DOHH2 (cell line): Measurements from ENCODE around the gene TBL1XR1.

Experiments
- H3F3A ChIP-seq: fragments of 200-600 bp; sonication (generic), shearing (Covaris generic); 2 replicates; pipeline ENCODE4 v1.6.0; 2016; ENCODE audit warnings: antibody characterized with exemption, mild to moderate bottlenecking; ENCODE audit not compliant: control insufficient read depth, insufficient read depth
- H3K27ac ChIP-seq: fragments of 200-600 bp; sonication (generic); 2 replicates; pipeline ENCODE4 v1.5.1; 2014; ENCODE audit warnings: low read depth, mild to moderate bottlenecking, low read length, moderate library complexity
- H3K27me3 ChIP-seq: fragments of 200-600 bp; sonication (generic); 2 replicates; pipeline ENCODE4 v1.6.1; 2014; ENCODE audit warnings: mild to moderate bottlenecking, low read length, mixed read lengths; ENCODE audit not compliant: control insufficient read depth
- H3K36me3 ChIP-seq: fragments of 200-600 bp; sonication (generic); 2 replicates; pipeline ENCODE4 v1.6.1; 2014; ENCODE audit warnings: mild to moderate bottlenecking, low read length, moderate library complexity, mixed read lengths; ENCODE audit not compliant: control insufficient read depth
- H3K4me1 ChIP-seq: fragments of 200-600 bp; sonication (generic); 2 replicates; pipeline ENCODE4 v1.6.1; 2014; ENCODE audit warnings: mild to moderate bottlenecking, low read length, mixed read lengths; ENCODE audit not compliant: control insufficient read depth
- H3K4me2 ChIP-seq: fragments of 200-600 bp; sonication (generic); 2 replicates; pipeline ENCODE4 v1.6.0; 2014; ENCODE audit warnings: mild to moderate bottlenecking, low read length, moderate library complexity
- H3K4me3 ChIP-seq: fragments of 200-600 bp; sonication (generic); 2 replicates; pipeline ENCODE4 v1.5.1; 2014; ENCODE audit warnings: mild to moderate bottlenecking, low read length, mixed read lengths
- H3K79me2 ChIP-seq: fragments of 200-600 bp; sonication (generic); 2 replicates; pipeline ENCODE4 v1.6.1; 2014; ENCODE audit warnings: mild to moderate bottlenecking, low read length, mixed read lengths; ENCODE audit not compliant: control insufficient read depth
- H3K9me2 ChIP-seq: fragments of 200-600 bp; sonication (generic); replicated peaks from 2 replicates; pipeline ENCODE4 v1.6.1; 2014; ENCODE audit warnings: mild to moderate bottlenecking, low read length, mixed read lengths; ENCODE audit not compliant: control insufficient read depth
- H3K9me3 ChIP-seq: fragments of 200-600 bp; sonication (generic); 2 replicates; pipeline ENCODE4 v1.6.1; 2014; ENCODE audit warnings: antibody characterized with exemption, low read length, mixed read lengths; ENCODE audit not compliant: control insufficient read depth, insufficient read depth
- H4K20me1 ChIP-seq: fragments of 200-600 bp; sonication (generic); 2 replicates; pipeline ENCODE4 v1.6.0; 2014; ENCODE audit warnings: low read depth, mild to moderate bottlenecking, antibody characterized with exemption, low read length, moderate library complexity; ENCODE audit not compliant: control insufficient read depth, insufficient read depth
- CTCF ChIP-seq: fragments of 200-600 bp; sonication (generic); IDR thresholded peaks from one replicate; pipeline ENCODE4 v1.5.1; 2014; ENCODE audit warnings: antibody characterized with exemption, mild to moderate bottlenecking, low read depth, low read length; ENCODE audit not compliant: poor library complexity, severe bottlenecking
- EZH2phosphoT487 ChIP-seq: fragments of 200-600 bp; sonication (generic); IDR thresholded peaks from 2 replicates; pipeline ENCODE4 v1.6.1; 2017; ENCODE audit warnings: borderline replicate concordance, mild to moderate bottlenecking, antibody characterized with exemption, low read length, moderate library complexity, mixed read lengths

The TBL1XR1 gene

GRCh38 chr3:176995946-176996345 is 201.3 kb downstream of the TBL1XR1 start:
- no peak for TF ChIP-seq EZH2phosphoT487
- no peak for TF ChIP-seq CTCF
- Histone ChIP-seq H3K4me3 (no peak overlapping the region), H3K79me2 (no peaks in the 10 kb centered on the region), H4K20me1 (no peaks in the 10 kb centered on the region), H3K9me2 (no peaks in the 10 kb centered on the region), H3F3A (no peaks in the 10 kb centered on the region), H3K9me3 (no peaks in the 10 kb centered on the region), H3K27me3 (no peaks in the 10 kb centered on the region), H3K27ac (no peak overlapping the region), H3K4me1 (no peaks in the 10 kb centered on the region), H3K4me2 (no peak overlapping the region), H3K36me3 (no peaks in the 10 kb centered on the region)

GRCh38 chr3:176994891-176995781 is 202.1 kb downstream of the TBL1XR1 start:
- Histone ChIP-seq H3K4me2 (no peak overlapping the region), H3K4me3 (no peak overlapping the region), H3K27ac (no peak overlapping the region), H3K4me1 (no peaks in the 10 kb centered on the region), H3K36me3 (no peaks in the 10 kb centered on the region), H3F3A (no peaks in the 10 kb centered on the region), H3K79me2 (no peaks in the 10 kb centered on the region), H3K27me3 (no peaks in the 10 kb centered on the region), H3K9me2 (no peaks in the 10 kb centered on the region), H3K9me3 (no peaks in the 10 kb centered on the region), H4K20me1 (no peaks in the 10 kb centered on the region)
- TF ChIP-seq EZH2phosphoT487 (no peak), CTCF (no peak)

GRCh38 chr3:176994393-176994792 is 202.9 kb downstream of the TBL1XR1 start:
- TF ChIP-seq CTCF (no peak), EZH2phosphoT487 (no peak)
- H3K79me2 ChIP-seq, result no peaks in the 10 kb centered on the region
- no peak overlapping the region for H3K27ac ChIP-seq
- no peak overlapping the region for H3K4me3 ChIP-seq
- no peaks in the 10 kb centered on the region for H3K9me3 ChIP-seq
- H3K9me2 ChIP-seq, result no peaks in the 10 kb centered on the region
- no peaks in the 10 kb centered on the region for H3F3A ChIP-seq
- no peaks in the 10 kb centered on the region for H3K36me3 ChIP-seq
- no peaks in the 10 kb centered on the region for H3K4me1 ChIP-seq
- H3K27me3 ChIP-seq, result no peaks in the 10 kb centered on the region
- no peak overlapping the region for H3K4me2 ChIP-seq
- H4K20me1 ChIP-seq, result no peaks in the 10 kb centered on the region
